Measurements from ENCODE around the gene SELENOS.

Gene SELENOS

GRCh38 chr15:101244889-101245668, 32.2 kb downstream of the SELENOS start:
- no peak for FAIRE-seq

GRCh38 chr15:101244036-101244781, 33.1 kb downstream of the SELENOS start:
- no peak for TF ChIP-seq POLR2A (IDR thresholded peaks at IDR 0.05; ENCODE audit: low read depth, low read length)
- DNase-seq (ENCODE audit: insufficient read length, low spot score): no peak
- no peak for FAIRE-seq

More at GRCh38 chr15:101244889-101245668, 32.2 kb downstream of the SELENOS start:
- no peak for TF ChIP-seq POLR2A (IDR thresholded peaks at IDR 0.05; ENCODE audit: low read depth, low read length)
- DNase-seq (ENCODE audit: insufficient read length, low spot score): no peak

- FAIRE-seq (no peak), DNase-seq (ENCODE audit: insufficient read length, low spot score) (no peak)
- no peak for TF ChIP-seq POLR2A (IDR thresholded peaks at IDR 0.05; ENCODE audit: low read depth, low read length)
These were observed 33.9 kb downstream of the SELENOS start for GRCh38 chr15:101243420-101243819.

GRCh38 chr15:101242999-101243336, 34.3 kb downstream of the SELENOS start:
- no peak for DNase-seq (ENCODE audit: insufficient read length, low spot score)
- no peak for TF ChIP-seq POLR2A (IDR thresholded peaks at IDR 0.05; ENCODE audit: low read depth, low read length)
- FAIRE-seq: no peak

GRCh38 chr15:101242160-101242998, 34.9 kb downstream of the SELENOS start:
- FAIRE-seq (no peak), DNase-seq (ENCODE audit: insufficient read length, low spot score) (no peak)
- no peak for TF ChIP-seq POLR2A (IDR thresholded peaks at IDR 0.05; ENCODE audit: low read depth, low read length)

- TF ChIP-seq POLR2A (IDR thresholded peaks at IDR 0.05; ENCODE audit: low read depth, low read length): no peak
- FAIRE-seq (no peak), DNase-seq (ENCODE audit: insufficient read length, low spot score) (no peak)
These were observed 36.9 kb downstream of the SELENOS start for GRCh38 chr15:101240358-101240757.

GRCh38 chr15:101239724-101240136, 37.6 kb downstream of the SELENOS start:
- DNase-seq (ENCODE audit: insufficient read length, low spot score): no peak
- no peak for FAIRE-seq
- TF ChIP-seq POLR2A (IDR thresholded peaks at IDR 0.05; ENCODE audit: low read depth, low read length): no peak

GRCh38 chr15:101237251-101237650, 40.0 kb downstream of the SELENOS start:
- DNase-seq (ENCODE audit: insufficient read length, low spot score) (no peak), FAIRE-seq (no peak)
- TF ChIP-seq POLR2A (IDR thresholded peaks at IDR 0.05; ENCODE audit: low read depth, low read length): no peak

- no peak for DNase-seq (ENCODE audit: insufficient read length, low spot score)
- no peak for FAIRE-seq
- TF ChIP-seq POLR2A (IDR thresholded peaks at IDR 0.05; ENCODE audit: low read depth, low read length): no peak
These were observed 43.5 kb downstream of the SELENOS start for GRCh38 chr15:101233651-101234280.

GRCh38 chr15:101232677-101233076, 44.6 kb downstream of the SELENOS start:
- DNase-seq (ENCODE audit: insufficient read length, low spot score) (no peak), FAIRE-seq (no peak)
- TF ChIP-seq POLR2A (IDR thresholded peaks at IDR 0.05; ENCODE audit: low read depth, low read length): no peak

- no peak for DNase-seq (ENCODE audit: insufficient read length, low spot score)
- no peak for TF ChIP-seq POLR2A (IDR thresholded peaks at IDR 0.05; ENCODE audit: low read depth, low read length)
- no peak for FAIRE-seq
These were observed 49.0 kb downstream of the SELENOS start for GRCh38 chr15:101228313-101228712.

GRCh38 chr15:101225658-101226057, 51.6 kb downstream of the SELENOS start:
- no peak for DNase-seq (ENCODE audit: insufficient read length, low spot score)
- FAIRE-seq: no peak
- no peak for TF ChIP-seq POLR2A (IDR thresholded peaks at IDR 0.05; ENCODE audit: low read depth, low read length)

All from H54 (cell line).